HG03097 (cell line): ENCODE measurements around the gene DNASE1L1.
"Not testable (repeated sequence)": the region's sequence is repeated elsewhere in the genome, so short reads cannot be mapped to it uniquely, and the experiment has no call there.

Experiments used
- ATAC-seq: cut with Tn5 transposase; IDR thresholded peaks from one replicate; pipeline ENCODE4 v1.9.1; 2021; ENCODE audit not compliant: unreplicated experiment, low FRiP score

The DNASE1L1 gene

GRCh38 chrX:154411981-154412340, 2.9 kb upstream of the DNASE1L1 start:
- peak; percentile 21 for ATAC-seq

GRCh38 chrX:154408659-154409221, 314 bp downstream of the DNASE1L1 start:
- ATAC-seq: no peak

DNA sequence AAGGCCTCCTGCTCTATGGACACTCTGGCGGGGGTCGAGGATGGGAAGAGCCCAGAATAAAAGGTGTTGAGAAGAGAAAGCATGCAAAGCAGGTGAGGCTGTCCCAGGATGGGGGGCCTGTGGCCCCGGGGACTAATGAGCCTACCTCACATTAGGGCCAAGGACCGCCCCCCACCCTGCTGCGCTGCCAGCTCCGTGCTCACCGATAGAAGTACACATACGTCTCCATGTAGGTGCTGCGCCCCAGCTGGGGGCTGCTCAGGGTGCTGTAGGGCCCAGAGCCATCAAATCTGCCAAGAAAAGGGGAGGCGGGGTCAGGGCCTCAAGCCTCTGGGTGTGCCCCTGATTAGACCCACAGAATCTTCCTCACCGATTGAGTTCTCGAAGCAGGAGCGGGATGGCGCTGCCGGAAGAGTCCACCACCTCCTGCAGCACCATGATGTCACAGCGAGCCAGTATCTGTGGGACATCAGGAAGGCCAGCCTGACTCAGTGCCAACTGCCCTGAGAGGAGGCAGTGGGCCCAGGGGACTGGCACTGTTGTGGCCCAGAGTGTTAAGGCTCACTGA, 4.3 kb downstream of the DNASE1L1 start:
- no peak for ATAC-seq

DNA sequence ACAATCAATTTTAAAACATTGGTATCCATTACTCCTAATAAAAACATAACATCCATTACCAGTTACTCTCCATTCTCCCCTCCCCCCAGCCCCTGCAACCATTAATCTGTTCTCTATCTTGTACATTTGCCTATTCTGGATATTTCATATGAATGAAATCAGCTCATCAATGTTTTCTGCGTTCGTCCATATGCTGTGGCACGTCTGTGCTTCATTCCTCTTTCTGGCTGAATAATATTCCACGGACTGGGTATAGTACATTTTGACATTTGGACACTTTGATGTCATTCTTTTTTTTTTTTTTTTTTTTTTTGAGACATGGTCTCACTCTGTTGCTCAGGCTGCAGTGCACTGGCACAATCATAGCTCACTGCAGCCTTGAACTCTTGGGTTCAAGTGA, 5.2 kb downstream of the DNASE1L1 start:
- no peak for ATAC-seq

- ATAC-seq: no peak
These were observed 5.9 kb downstream of the DNASE1L1 start for GRCh38 chrX:154403192-154403591.

DNA sequence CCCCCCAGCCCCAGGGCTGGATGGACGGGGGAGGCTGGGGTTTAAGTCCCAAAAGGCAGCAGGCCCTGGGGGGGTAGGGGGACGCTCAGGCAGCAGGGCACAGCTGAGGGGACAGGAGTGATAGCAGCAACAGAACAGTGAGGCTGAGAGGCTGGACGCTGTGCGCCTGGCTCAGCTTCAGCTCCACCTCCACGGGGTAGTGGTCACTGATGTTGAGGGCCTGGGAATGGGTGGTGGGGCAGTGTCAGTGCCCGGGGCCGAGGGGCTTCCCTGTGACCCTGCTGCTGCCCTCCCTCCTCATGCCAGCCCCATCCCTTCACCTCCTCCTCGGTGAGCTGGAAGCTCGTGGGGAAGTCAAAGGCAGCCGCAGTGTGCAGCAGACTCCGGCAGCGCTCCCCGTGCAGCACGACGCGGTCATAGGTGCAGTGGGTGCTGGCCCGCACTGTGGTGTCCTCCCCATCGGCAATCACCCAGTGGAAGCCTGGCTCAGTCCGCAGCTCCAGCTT, 6.4 kb downstream of the DNASE1L1 start:
- ATAC-seq: no peak

- no peak for ATAC-seq
These were observed 7.0 kb downstream of the DNASE1L1 start for GRCh38 chrX:154401918-154402621.

- no peak for ATAC-seq
These were observed 7.8 kb downstream of the DNASE1L1 start for GRCh38 chrX:154401045-154401799.

DNA sequence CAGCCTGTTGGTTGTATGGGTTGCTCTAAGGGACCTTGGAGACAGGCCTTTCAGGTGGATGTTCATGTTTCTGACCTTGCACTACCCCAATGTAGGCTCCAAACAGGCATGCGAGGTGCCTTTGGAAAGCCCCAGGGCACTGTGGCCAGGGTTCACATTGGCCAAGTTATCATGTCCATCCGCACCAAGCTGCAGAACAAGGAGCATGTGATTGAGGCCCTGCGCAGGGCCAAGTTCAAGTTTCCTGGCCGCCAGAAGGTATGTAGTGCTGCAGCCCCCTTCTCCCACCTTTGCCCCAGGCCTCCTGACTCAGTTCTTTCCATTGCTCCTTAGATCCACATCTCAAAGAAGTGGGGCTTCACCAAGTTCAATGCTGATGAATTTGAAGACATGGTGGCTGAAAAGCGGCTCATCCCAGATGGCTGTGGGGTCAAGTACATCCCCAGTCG, 8.7 kb downstream of the DNASE1L1 start:
- not testable (repeated sequence) for ATAC-seq

GRCh38 chrX:154399527-154400368, 9.3 kb downstream of the DNASE1L1 start:
- no peak for ATAC-seq

DNA sequence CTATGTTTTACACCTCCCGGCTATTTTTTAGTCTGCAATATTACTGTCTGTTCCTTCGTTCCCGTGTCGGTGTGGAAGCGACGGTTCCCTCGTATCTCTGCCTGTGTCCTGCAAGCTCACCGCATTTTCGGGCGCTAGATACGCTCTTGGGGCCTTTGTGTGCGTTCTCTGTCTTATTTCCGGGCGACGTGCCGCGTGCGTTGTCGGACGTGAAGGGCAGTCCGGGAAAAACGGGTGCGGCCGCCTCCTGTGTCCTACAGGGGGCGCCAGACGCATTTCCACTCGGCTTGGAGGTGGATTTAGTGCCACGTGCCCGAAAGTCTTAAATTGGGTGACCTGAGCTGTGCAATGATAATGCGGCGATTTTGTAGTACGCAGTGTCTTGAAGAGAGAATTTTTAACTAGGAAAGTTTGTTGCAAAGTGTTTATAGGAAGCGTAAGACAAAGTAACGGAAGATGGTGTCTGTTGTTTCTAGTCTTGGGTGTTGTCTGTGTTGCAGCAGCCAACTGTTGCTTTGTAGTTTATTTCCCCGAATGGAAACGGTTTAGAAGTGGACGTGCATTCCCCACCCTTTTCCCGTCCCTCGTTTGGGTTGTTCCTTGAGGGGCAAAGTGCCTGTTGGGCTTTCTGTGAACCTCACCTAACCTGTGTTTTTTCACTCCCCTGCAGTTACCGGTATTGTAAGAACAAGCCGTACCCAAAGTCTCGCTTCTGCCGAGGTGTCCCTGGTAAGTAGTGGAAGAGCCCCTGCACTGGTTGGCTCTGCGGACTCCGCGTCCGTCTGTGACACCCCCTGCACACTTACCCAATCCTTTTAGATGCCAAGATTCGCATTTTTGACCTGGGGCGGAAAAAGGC, 10.2 kb downstream of the DNASE1L1 start:
- ATAC-seq: no peak

GRCh38 chrX:154397888-154398667, 11.0 kb downstream of the DNASE1L1 start, which contains the start of gene RPL10:
TSS of gene RPL10 (plus strand) at chrX:154398377. CDS start at chrX:154398520, 143 bp downstream.
- ATAC-seq: peak; percentile 80

DNA sequence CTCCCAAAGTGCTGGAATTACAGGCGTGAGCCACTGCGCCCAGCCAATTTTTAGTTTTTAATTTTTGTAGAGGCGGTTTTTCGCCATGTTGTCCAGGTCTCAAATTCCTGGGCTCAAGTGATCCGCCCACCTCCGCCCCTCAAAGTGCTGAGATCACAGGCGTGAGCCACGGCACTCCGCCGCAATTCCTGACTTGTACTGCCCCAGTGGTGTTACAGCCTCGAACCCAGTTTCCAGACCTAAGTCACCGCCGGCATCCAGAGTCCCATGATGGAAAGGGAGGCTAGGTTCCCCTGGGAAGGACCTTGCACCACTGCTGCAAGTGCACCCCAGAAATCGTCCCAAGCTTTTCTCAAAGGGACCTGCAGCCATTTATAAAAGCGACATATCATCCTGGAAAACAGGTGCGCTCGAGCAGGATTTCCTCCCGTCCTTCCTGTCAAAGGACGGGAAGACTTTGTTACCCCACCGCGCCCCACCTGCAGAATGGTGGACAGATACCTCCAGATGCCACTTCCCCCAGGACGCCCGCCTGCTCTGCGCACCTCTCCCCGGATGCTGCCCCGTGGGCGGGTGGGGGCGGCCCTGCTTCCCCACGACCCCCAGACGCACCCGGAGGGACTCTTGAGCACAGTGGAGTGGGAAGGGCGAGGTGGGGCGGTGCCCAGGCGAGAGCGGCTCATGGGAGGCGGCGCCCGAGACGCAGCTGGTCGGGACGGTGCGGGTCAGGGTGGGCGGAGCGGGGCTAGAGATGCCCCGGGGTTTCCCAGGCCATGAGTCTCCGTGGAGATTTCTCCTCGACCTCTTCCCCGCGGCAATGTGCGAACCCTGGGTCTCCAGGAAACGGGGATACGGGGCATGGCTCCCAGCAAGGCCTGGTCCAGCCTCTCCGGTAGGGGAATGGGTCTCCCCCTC, 11.8 kb downstream of the DNASE1L1 start:
- peak; percentile 37 for ATAC-seq

- ATAC-seq: not testable (repeated sequence)
These were observed 12.7 kb downstream of the DNASE1L1 start for GRCh38 chrX:154396363-154396762.

- peak; percentile 62 for ATAC-seq
These were observed 19.0 kb downstream of the DNASE1L1 start for GRCh38 chrX:154389812-154390747.

DNA sequence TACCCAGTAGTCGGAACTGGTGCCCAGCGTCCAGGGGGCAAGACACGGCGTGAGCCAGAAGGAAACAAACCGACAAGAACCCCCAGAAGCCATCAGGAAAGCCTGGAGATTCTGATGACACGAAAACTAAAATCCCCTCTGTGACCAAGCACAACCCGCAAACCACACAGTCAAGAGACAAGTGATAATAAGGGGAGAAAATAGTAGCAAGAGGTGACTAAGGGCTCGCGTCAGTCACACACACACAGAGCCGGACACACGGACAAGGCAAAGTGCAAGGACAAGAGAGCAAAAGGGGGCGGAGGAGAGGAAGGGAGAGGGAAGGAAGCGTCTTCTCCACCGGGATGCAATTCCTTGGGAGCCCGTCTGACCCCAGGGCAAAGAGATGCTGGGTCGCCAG, 20.4 kb downstream of the DNASE1L1 start:
- ATAC-seq: not testable (repeated sequence)
